ENCODE data around the gene DSG3.

GRCh38 chr18:31484461-31484860 lies 36.9 kb downstream of the DSG3 start:
- TF ChIP-seq, protein P1, sequence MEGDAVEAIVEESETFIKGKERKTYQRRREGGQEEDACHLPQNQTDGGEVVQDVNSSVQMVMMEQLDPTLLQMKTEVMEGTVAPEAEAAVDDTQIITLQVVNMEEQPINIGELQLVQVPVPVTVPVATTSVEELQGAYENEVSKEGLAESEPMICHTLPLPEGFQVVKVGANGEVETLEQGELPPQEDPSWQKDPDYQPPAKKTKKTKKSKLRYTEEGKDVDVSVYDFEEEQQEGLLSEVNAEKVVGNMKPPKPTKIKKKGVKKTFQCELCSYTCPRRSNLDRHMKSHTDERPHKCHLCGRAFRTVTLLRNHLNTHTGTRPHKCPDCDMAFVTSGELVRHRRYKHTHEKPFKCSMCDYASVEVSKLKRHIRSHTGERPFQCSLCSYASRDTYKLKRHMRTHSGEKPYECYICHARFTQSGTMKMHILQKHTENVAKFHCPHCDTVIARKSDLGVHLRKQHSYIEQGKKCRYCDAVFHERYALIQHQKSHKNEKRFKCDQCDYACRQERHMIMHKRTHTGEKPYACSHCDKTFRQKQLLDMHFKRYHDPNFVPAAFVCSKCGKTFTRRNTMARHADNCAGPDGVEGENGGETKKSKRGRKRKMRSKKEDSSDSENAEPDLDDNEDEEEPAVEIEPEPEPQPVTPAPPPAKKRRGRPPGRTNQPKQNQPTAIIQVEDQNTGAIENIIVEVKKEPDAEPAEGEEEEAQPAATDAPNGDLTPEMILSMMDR (IDR thresholded peaks at IDR 0.05): no peak
- TF ChIP-seq POLR2AphosphoS5 (IDR thresholded peaks at IDR 0.05) (no peak), POLR2A (IDR thresholded peaks at IDR 0.05) (no peak), EP300 (IDR thresholded peaks at IDR 0.05) (no peak)

Data from stomach (tissue), 4 donors.